Neural progenitor cell (in vitro differentiated cells): ENCODE results near the gene MYMX.

Source experiments
- EZH2 ChIP-seq: fragments of 200-600 bp; sonication (generic); IDR thresholded peaks from 2 replicates; pipeline ENCODE4 v1.6.1; 2017; ENCODE audit warnings: antibody characterized with exemption, mild to moderate bottlenecking, moderate library complexity
- TF ChIP-seq, protein P1 (sequence below): fragments of 200-600 bp; sonication (generic); IDR thresholded peaks from 2 replicates; pipeline ENCODE4 v1.5.1; 2017; ENCODE audit warnings: antibody characterized with exemption, mild to moderate bottlenecking

DNA sequence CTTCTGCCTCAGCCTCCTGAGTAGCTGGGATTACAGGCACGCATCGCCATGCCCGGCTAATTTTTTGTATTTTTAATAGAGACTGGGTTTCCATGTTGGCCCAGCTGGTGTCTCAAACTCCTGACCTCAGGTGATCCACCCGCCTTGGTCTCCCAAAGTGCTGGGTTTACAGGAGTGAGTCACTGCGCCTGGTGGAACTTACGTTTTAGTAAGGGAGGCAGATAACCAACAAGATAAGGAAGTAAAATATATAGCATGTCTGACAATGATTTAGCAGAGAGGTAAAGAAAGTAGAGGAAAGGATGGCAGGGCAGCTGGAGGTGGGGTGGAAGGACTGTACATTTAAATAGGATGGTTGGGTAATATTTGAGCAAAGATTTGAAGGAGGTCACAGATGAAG is 12.8 kb upstream of the MYMX start:
- TF ChIP-seq, protein P1, sequence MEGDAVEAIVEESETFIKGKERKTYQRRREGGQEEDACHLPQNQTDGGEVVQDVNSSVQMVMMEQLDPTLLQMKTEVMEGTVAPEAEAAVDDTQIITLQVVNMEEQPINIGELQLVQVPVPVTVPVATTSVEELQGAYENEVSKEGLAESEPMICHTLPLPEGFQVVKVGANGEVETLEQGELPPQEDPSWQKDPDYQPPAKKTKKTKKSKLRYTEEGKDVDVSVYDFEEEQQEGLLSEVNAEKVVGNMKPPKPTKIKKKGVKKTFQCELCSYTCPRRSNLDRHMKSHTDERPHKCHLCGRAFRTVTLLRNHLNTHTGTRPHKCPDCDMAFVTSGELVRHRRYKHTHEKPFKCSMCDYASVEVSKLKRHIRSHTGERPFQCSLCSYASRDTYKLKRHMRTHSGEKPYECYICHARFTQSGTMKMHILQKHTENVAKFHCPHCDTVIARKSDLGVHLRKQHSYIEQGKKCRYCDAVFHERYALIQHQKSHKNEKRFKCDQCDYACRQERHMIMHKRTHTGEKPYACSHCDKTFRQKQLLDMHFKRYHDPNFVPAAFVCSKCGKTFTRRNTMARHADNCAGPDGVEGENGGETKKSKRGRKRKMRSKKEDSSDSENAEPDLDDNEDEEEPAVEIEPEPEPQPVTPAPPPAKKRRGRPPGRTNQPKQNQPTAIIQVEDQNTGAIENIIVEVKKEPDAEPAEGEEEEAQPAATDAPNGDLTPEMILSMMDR = no peak
- TF ChIP-seq EZH2 = no peak
